Activated CD4-positive, alpha-beta T cell treated with anti-CD3 and anti-CD28 coated beads for 24 hours (primary cell): Measurements from ENCODE around the gene INSYN1.

Experiments used
- DNase-seq, 2 donors: peaks; one replicate each; pipeline ENCODE4 v3.0.0-alpha.2; 2020; ENCODE audit warnings: low read depth in 2 of 2

The INSYN1 gene

GRCh38 chr15:73777741-73778140 is 24.6 kb upstream of the INSYN1 start:
- no peak for DNase-seq

- no peak for DNase-seq
Measured at GRCh38 chr15:73773428-73773827, 20.3 kb upstream of the INSYN1 start.

GRCh38 chr15:73771385-73772045 is 18.4 kb upstream of the INSYN1 start:
- no peak for DNase-seq

GRCh38 chr15:73770050-73770449 is 16.9 kb upstream of the INSYN1 start:
- no peak for DNase-seq

- DNase-seq = no peak
Measured at GRCh38 chr15:73767806-73768501, 14.8 kb upstream of the INSYN1 start.

- DNase-seq = no peak
Measured at GRCh38 chr15:73766598-73766997, 13.4 kb upstream of the INSYN1 start.

GRCh38 chr15:73765778-73766177 is 12.6 kb upstream of the INSYN1 start:
- DNase-seq = no peak

GRCh38 chr15:73763931-73764330 is 10.8 kb upstream of the INSYN1 start:
- no peak for DNase-seq

GRCh38 chr15:73760330-73761329 is 7.5 kb upstream of the INSYN1 start:
- DNase-seq = no peak

GRCh38 chr15:73758461-73758860 is 5.3 kb upstream of the INSYN1 start:
- no peak for DNase-seq

- DNase-seq = no peak
Measured at GRCh38 chr15:73757571-73757970, 4.4 kb upstream of the INSYN1 start.

- no peak for DNase-seq
Measured at GRCh38 chr15:73756947-73757513, 3.9 kb upstream of the INSYN1 start.

GRCh38 chr15:73756390-73756789 is 3.2 kb upstream of the INSYN1 start:
- DNase-seq = no peak

- DNase-seq = no peak
Measured at GRCh38 chr15:73755946-73756345, 2.8 kb upstream of the INSYN1 start.

- no peak for DNase-seq
Measured at GRCh38 chr15:73755481-73755880, 2.3 kb upstream of the INSYN1 start.

- DNase-seq = no peak
Measured at GRCh38 chr15:73754461-73754860, 1.3 kb upstream of the INSYN1 start.

- DNase-seq = no peak
Measured at GRCh38 chr15:73752806-73753193, 351 bp downstream of the INSYN1 start.

- DNase-seq = no peak
Measured at GRCh38 chr15:73751899-73752805, 999 bp downstream of the INSYN1 start.

GRCh38 chr15:73751511-73751898 is 1.6 kb downstream of the INSYN1 start:
- no peak for DNase-seq

- no peak for DNase-seq
Measured at GRCh38 chr15:73750951-73751350, 2.2 kb downstream of the INSYN1 start.

GRCh38 chr15:73750438-73750837 is 2.7 kb downstream of the INSYN1 start:
- DNase-seq = no peak
